ENCODE measurements around the gene KRT4. TPM values are rescaled to one million over a fixed set of nuclear protein-coding genes. Genes with fewer than 3 reads are reported as not detected.

Gene KRT4
- polyA plus RNA-seq, 3 donors, result not detected

DNA sequence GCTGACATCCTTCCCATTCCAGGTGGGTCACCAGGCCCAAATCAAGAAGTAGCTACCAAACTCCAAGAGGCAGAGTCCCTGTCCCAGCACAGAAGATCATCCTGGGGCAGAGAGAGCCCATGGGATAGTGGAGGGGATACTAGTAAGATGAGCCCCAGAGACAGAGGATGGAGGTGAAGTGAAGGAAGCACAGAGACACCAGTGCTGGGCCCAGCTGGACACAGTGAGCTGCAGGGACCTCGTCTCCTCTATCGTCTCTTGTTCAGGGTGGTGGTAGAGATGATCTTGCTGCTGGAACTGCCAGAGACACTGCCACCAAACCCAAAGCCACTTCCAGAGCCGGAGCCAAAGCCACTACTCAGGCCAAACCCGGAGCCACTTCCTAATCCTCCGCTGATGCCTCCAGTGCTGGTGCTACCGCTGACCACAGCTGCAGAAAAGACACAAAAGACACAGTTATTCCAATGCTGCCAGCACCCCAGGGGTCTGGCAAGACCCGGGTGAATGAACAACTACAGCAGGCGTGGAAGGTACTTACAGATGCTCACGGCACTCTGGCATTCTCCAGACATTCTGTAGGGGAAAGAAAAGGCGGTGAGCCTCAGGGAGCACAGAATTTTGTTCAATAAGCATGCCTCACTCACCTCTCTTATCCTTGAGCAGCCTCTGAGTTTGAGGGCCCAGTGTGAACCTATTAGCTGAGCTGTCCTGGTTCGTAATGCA is 6.9 kb downstream of the KRT4 start:
- Mint-ChIP-seq H3K4me3 (no peak overlapping the region), H3K9me3 (peaks cover 0 to 2% (median 0%) of the 10 kb centered on the region in 7 donors), H3K27ac (no peak overlapping the region), H3K36me3 (no peaks in the 10 kb centered on the region), H3K27me3 (ENCODE audit: low read depth in 3 of 3) (peaks cover 3 to 6% (median 3%) of the 10 kb centered on the region in 3 donors), H3K4me1 (no peaks in the 10 kb centered on the region)
- no peak overlapping the region for H3K4me2 ChIP-seq (replicated peaks; ENCODE audit: extremely low read depth, low read length, poor library complexity, severe bottlenecking)
- no peak overlapping the region for H2AFZ ChIP-seq (ENCODE audit: insufficient read depth, low read depth, low read length, poor library complexity, severe bottlenecking)
- no peaks in the 10 kb centered on the region for H3K27me3 ChIP-seq (ENCODE audit: control insufficient read depth in 2 of 2, insufficient read depth in 2 of 2, low read length in 2 of 2)
- no peaks in the 10 kb centered on the region for H4K20me1 ChIP-seq (ENCODE audit: insufficient read depth, low read length)
- intact Hi-C loops (cut with micrococcal nuclease), result no loop called here
- H3K9me3 ChIP-seq (replicated peaks in 1 of 2; ENCODE audit: control insufficient read depth in 1 of 2, insufficient read depth in 1 of 2, low read length in 2 of 2), result no peaks in the 10 kb centered on the region
- H3K4me1 ChIP-seq (ENCODE audit: control insufficient read depth in 1 of 2, insufficient read depth in 2 of 2, low read length in 2 of 2), result no peaks in the 10 kb centered on the region
- no peak overlapping the region for H3K9ac ChIP-seq (ENCODE audit: insufficient read depth, low read length, poor library complexity, severe bottlenecking)
- H3K27ac ChIP-seq (ENCODE audit: low read depth in 1 of 2, low read length in 2 of 2), result no peak overlapping the region
- no peak overlapping the region for H3K4me3 ChIP-seq (replicated peaks in 1 of 3; ENCODE audit: low read depth in 2 of 3, low read length in 3 of 3)
- DNase-seq, result no peak
- H3K36me3 ChIP-seq (replicated peaks in 1 of 2; ENCODE audit: control insufficient read depth in 1 of 2, insufficient read depth in 2 of 2, low read length in 2 of 2), result no peaks in the 10 kb centered on the region
- TF ChIP-seq, protein P1, sequence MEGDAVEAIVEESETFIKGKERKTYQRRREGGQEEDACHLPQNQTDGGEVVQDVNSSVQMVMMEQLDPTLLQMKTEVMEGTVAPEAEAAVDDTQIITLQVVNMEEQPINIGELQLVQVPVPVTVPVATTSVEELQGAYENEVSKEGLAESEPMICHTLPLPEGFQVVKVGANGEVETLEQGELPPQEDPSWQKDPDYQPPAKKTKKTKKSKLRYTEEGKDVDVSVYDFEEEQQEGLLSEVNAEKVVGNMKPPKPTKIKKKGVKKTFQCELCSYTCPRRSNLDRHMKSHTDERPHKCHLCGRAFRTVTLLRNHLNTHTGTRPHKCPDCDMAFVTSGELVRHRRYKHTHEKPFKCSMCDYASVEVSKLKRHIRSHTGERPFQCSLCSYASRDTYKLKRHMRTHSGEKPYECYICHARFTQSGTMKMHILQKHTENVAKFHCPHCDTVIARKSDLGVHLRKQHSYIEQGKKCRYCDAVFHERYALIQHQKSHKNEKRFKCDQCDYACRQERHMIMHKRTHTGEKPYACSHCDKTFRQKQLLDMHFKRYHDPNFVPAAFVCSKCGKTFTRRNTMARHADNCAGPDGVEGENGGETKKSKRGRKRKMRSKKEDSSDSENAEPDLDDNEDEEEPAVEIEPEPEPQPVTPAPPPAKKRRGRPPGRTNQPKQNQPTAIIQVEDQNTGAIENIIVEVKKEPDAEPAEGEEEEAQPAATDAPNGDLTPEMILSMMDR (IDR thresholded peaks at IDR 0.05), result no peak
- H3K79me2 ChIP-seq (ENCODE audit: insufficient read depth, low read length), result no peaks in the 10 kb centered on the region
- 89% methylated on average over 8 of the region's 11 CpGs for WGBS (ENCODE audit: insufficient coverage)

DNA sequence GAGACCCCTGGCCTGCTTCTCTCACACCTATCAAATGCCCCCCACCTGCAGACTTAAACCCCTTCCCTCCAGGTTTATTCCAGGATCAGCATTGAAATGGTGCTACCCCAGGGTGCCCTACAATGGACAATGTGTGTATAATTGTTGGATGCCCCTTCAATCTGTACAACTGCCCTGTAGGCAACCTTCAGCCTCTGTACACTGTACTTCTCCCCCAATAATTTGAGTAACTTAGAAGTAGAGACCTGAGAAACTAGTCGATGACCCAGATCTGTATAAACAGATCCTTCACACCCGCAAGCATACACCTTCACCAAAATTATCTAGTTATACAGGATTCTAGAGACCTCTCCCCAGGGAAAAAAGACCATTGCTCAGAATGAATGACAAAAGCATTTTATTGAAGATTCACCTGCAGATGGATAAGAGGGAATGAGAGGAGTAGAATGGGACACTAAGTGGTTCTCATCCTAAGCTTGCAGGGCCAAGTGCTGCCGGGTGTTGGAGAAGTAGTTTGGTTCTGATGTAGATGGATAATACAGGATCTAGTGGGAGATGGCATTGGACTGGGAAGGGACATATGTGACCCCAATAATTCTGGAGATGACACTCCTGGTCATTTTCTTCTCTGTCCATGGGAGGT is 7.6 kb downstream of the KRT4 start:
- no peaks in the 10 kb centered on the region for H3K27me3 ChIP-seq (ENCODE audit: control insufficient read depth in 2 of 2, insufficient read depth in 2 of 2, low read length in 2 of 2)
- H3K27ac ChIP-seq (ENCODE audit: low read depth in 1 of 2, low read length in 2 of 2), result no peak overlapping the region
- no peak overlapping the region for H2AFZ ChIP-seq (ENCODE audit: insufficient read depth, low read depth, low read length, poor library complexity, severe bottlenecking)
- H4K20me1 ChIP-seq (ENCODE audit: insufficient read depth, low read length), result no peaks in the 10 kb centered on the region
- no peak overlapping the region for H3K4me2 ChIP-seq (replicated peaks; ENCODE audit: extremely low read depth, low read length, poor library complexity, severe bottlenecking)
- H3K27me3 Mint-ChIP-seq (ENCODE audit: low read depth in 3 of 3), result peaks cover 0 to 6% (median 6%) of the 10 kb centered on the region in 3 donors
- H3K27ac Mint-ChIP-seq, result no peak overlapping the region
- no peaks in the 10 kb centered on the region for H3K36me3 ChIP-seq (replicated peaks in 1 of 2; ENCODE audit: control insufficient read depth in 1 of 2, insufficient read depth in 2 of 2, low read length in 2 of 2)
- intact Hi-C loops (cut with micrococcal nuclease), result no loop called here
- H3K4me3 Mint-ChIP-seq, result no peak overlapping the region
- WGBS (ENCODE audit: insufficient coverage), result 86% methylated on average over 1 of the region's 3 CpGs
- TF ChIP-seq, protein P1 (IDR thresholded peaks at IDR 0.05), result no peak
- no peaks in the 10 kb centered on the region for H3K79me2 ChIP-seq (ENCODE audit: insufficient read depth, low read length)
- no peaks in the 10 kb centered on the region for H3K36me3 Mint-ChIP-seq
- H3K4me1 Mint-ChIP-seq, result no peaks in the 10 kb centered on the region
- no peaks in the 10 kb centered on the region for H3K4me1 ChIP-seq (ENCODE audit: control insufficient read depth in 1 of 2, insufficient read depth in 2 of 2, low read length in 2 of 2)
- peaks cover 0 to 2% (median 0%) of the 10 kb centered on the region in 7 donors for H3K9me3 Mint-ChIP-seq
- H3K4me3 ChIP-seq (replicated peaks in 1 of 3; ENCODE audit: low read depth in 2 of 3, low read length in 3 of 3), result no peak overlapping the region
- DNase-seq, result no peak
- no peaks in the 10 kb centered on the region for H3K9me3 ChIP-seq (replicated peaks in 1 of 2; ENCODE audit: control insufficient read depth in 1 of 2, insufficient read depth in 1 of 2, low read length in 2 of 2)
- H3K9ac ChIP-seq (ENCODE audit: insufficient read depth, low read length, poor library complexity, severe bottlenecking), result no peak overlapping the region

Data from CD14-positive monocyte (primary cell).